Activated CD4-positive, alpha-beta memory T cell treated with anti-CD3 and anti-CD28 coated beads for 36 hours (primary cell): ENCODE data around the gene IQCK. TPM values are rescaled to one million over a fixed set of nuclear protein-coding genes. Genes with fewer than 3 reads are reported as not detected.
A peak's percentile ranks its signal among the peaks of the same experiment; 100 is the strongest.

ENCODE experiments used
- CTCF ChIA-PET: fragments of 350-600 bp; sonication (Branson Sonifier 250); formaldehyde crosslinking; loops from one replicate; lab custom pipeline; 2021; ENCODE audit warnings: antibody characterized with exemption, inconsistent platforms; lab: Charles Lee
- POLR2A ChIA-PET: fragments of 350-600 bp; sonication (Branson Sonifier 250); formaldehyde crosslinking; loops from one replicate; lab custom pipeline; 2021; ENCODE audit warnings: antibody characterized with exemption; lab: Charles Lee
- DNase-seq: peaks from one replicate; pipeline ENCODE4 v3.0.0-alpha.2; 2020
- H3K27ac Mint-ChIP-seq: one replicate; pipeline ENCODE4 v1.8.0; 2021; ENCODE audit warnings: mixed read lengths
- H3K27me3 Mint-ChIP-seq: one replicate; pipeline ENCODE4 v1.8.0; 2021; ENCODE audit warnings: mixed read lengths
- H3K36me3 Mint-ChIP-seq: one replicate; pipeline ENCODE4 v1.8.0; 2021; ENCODE audit warnings: mixed read lengths
- H3K4me1 Mint-ChIP-seq: one replicate; pipeline ENCODE4 v1.8.0; 2021; ENCODE audit warnings: low read depth, mixed read lengths
- H3K4me3 Mint-ChIP-seq: one replicate; pipeline ENCODE4 v1.8.0; 2021; ENCODE audit warnings: mild to moderate bottlenecking, mixed read lengths
- H3K9me3 Mint-ChIP-seq: one replicate; pipeline ENCODE4 v1.8.0; 2021; ENCODE audit warnings: mixed read lengths
- intact Hi-C: fragments of 100-400 bp; cut with micrococcal nuclease; formaldehyde crosslinking; loops from one replicate; pipeline ENCODE4 v1.15.1; 2023
- total RNA-seq, 2 experiments: library from RNA; stranded (reverse); gene quantifications; one replicate each; pipeline ENCODE4 v1.2.3, GENCODE V29; 2021

Gene IQCK
- total RNA-seq, 2 experiments from 2014 or later = 2.2 to 3.0 TPM

DNA sequence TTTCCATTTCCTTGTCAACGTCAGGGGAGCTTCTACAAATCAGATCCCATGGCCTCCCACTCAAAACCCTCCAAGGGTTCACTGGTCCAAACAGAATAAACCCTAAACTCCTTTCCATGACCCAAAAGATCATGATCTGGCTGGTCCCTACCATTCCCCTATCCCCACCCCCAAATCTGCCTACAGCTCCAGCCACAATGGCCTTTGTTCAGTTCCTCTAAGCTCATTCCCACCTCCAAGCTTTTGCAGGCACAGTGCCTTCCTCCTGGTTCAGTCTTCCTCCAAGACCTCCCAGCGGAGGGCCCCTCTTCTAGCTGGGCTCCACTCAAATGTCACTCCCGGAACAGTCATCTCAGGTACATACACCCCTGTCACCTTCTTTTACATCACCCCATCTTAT lies 164.6 kb downstream of the IQCK start:
- Mint-ChIP-seq H3K27me3 (peaks cover 33% of the 10 kb centered on the region), H3K27ac (no peak overlapping the region), H3K36me3 (no peaks in the 10 kb centered on the region), H3K4me3 (no peak overlapping the region), H3K9me3 (no peaks in the 10 kb centered on the region), H3K4me1 (peaks cover 19% of the 10 kb centered on the region)
- ChIA-PET POLR2A (no interaction called here), CTCF (interaction anchor here (0.9 to 1.5 kb wide), 2 partner anchors 25 to 281 kb away, joined by 3 to 7 read pairs; no protein-coding TSS in a partner anchor)
- intact Hi-C loops = loop anchor here (10.0 kb wide), 2 partner anchors 168 to 798 kb away; partner anchors contain the start of genes IQCK and KNOP1
- no peak for DNase-seq

DNA sequence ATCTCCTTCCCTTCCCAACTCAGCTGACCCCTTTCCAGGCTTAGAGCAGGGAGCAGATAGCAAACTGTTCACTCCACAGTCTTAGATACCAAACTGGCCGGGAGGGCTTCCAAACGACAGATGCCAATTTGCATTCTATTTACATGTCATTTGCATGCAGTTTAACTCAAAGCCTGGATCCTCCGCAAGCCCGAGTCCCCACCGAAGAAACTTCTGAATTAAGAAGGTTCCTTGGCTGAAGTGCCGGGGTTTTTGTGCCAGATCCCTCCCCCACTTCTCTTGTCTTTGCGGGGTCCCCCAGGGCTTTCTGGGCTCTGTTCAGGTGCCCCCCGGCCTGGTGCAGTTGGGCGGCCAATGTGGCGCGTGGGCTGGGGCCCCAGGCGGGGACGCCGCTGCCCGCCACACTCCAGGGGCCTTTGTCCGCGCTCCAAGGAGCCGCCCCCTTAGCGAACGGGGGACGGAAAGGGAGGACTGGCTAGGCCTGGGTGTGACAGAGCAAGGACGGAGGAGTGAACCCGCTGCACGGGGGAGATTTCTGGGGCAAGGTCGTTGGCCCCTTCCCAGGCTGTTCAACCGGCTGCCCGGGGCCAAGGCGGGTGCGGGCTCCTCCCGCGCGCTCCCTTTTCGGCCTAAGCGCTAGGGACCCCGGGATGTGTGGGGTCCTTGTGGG lies 165.4 kb downstream of the IQCK start:
- Mint-ChIP-seq H3K9me3 (no peaks in the 10 kb centered on the region), H3K36me3 (no peaks in the 10 kb centered on the region), H3K27ac (no peak overlapping the region), H3K4me1 (peaks cover 19% of the 10 kb centered on the region), H3K4me3 (no peak overlapping the region), H3K27me3 (peaks cover 33% of the 10 kb centered on the region)
- no peak for DNase-seq
- intact Hi-C loops = loop anchor here (10.0 kb wide), 2 partner anchors 169 to 799 kb away; partner anchors contain the start of genes IQCK and KNOP1
- ChIA-PET POLR2A (no interaction called here), CTCF (interaction anchor here (1.4 to 2.2 kb wide), 5 partner anchors 24 to 327 kb away, joined by 3 to 11 read pairs (median 7); partner anchors contain the start of gene VPS35L)

DNA sequence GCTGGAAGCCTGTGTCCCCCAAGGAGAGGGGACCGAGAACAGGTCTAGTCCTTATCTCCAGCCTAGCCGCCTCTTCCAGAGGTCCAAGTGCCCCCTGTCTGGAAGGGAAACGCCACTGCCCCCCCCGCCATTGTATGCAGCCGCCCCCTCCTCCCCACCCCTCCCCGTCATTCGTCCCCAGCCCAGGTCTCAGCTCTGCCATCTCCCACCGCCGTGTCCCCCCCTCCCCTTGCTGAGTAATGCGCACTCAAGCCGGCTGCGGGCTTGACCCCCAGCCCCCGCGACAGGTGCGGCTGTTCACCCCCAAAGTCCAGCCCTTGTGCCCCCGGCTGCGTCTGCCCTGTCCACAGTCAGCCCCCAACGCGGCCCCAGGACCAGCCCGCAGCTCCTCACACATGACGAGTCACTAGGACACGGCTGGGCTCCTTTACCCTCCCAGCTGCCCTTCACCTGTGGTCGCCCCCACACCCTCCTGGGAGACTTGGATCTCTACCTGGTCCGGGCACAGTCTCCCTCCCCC lies 166.0 kb downstream of the IQCK start:
- Mint-ChIP-seq H3K27ac (no peak overlapping the region), H3K4me1 (peaks cover 19% of the 10 kb centered on the region), H3K36me3 (no peaks in the 10 kb centered on the region), H3K27me3 (peaks cover 33% of the 10 kb centered on the region), H3K4me3 (no peak overlapping the region), H3K9me3 (no peaks in the 10 kb centered on the region)
- intact Hi-C loops = loop anchor here (10.0 kb wide), 2 partner anchors 169 to 799 kb away; partner anchors contain the start of genes IQCK and KNOP1
- ChIA-PET CTCF (interaction anchor here (0.7 to 2.2 kb wide), 5 partner anchors 166 to 328 kb away, joined by 3 to 11 read pairs (median 6); partner anchors contain the start of genes IQCK, KNOP1 and VPS35L), POLR2A (no interaction called here)
- no peak for DNase-seq

DNA sequence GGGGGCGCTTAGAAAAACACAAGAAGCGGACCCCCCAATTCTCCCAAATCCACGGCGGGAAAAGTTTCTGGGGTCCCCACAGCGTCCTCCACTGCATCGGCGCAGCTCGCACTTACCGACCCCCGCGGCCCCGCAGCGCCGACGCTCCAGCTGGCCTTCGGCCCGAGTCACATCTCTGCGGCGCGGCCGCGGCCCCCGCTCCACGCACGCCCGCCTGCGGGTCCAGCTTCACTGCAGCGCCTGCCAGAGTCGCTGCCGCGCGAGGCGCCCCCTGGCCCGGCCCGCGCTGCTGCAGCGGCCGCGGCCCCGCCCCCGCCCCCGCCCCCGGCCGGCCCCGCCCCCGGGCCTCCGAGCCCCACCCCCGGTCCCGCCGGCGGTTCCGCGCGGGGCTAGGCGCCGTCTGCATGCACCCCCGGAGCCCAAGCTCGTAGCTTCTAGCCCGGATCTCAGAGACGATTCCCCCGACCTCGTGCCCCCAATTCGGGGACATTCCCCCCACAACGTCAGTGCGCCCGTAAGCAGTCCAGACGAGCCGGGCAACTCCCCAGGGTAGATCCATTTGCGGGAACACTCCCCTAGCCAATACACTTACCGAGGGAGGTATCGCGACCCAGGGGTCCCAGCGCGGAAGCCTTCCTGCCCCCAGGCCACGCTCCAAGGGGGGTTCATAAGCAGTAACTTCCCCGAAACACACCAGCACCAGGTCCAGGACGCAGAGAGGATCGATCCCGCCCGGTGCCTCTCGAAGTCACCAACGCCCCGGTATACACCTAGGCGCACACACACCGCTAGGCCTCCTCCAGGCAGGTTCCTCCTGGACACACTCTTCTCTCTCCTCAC lies 166.8 kb downstream of the IQCK start, which contains the start of gene GPRC5B:
GPRC5B (minus strand) TSS at position 238 of the 840 bp plus-strand sequence. CDS start 12,003 bp downstream, outside the sequence.
- DNase-seq = peak; percentile 34
- POLR2A ChIA-PET = interaction anchor here (1.8 kb wide), 1 partner anchor 329 kb away, joined by 4 read pairs; the partner anchor contains the start of gene VPS35L
- H3K36me3 Mint-ChIP-seq = no peaks in the 10 kb centered on the region
- intact Hi-C loops = loop anchor here (10.0 kb wide), 2 partner anchors 170 to 800 kb away; partner anchors contain the start of genes IQCK and KNOP1
- H3K27ac Mint-ChIP-seq = no peak within 1 kb of the TSS
- H3K9me3 Mint-ChIP-seq = no peaks in the 10 kb centered on the region
- H3K4me1 Mint-ChIP-seq = peaks cover 19% of the 10 kb centered on the region
- peak within 1 kb of the TSS; percentile 66 for H3K4me3 Mint-ChIP-seq
- CTCF ChIA-PET = interaction anchor here (0.7 to 2.2 kb wide), 7 partner anchors 167 to 329 kb away, joined by 3 to 17 read pairs (median 6); partner anchors contain the start of genes IQCK, KNOP1 and VPS35L
- H3K27me3 Mint-ChIP-seq = peaks cover 32% of the 10 kb centered on the region

DNA sequence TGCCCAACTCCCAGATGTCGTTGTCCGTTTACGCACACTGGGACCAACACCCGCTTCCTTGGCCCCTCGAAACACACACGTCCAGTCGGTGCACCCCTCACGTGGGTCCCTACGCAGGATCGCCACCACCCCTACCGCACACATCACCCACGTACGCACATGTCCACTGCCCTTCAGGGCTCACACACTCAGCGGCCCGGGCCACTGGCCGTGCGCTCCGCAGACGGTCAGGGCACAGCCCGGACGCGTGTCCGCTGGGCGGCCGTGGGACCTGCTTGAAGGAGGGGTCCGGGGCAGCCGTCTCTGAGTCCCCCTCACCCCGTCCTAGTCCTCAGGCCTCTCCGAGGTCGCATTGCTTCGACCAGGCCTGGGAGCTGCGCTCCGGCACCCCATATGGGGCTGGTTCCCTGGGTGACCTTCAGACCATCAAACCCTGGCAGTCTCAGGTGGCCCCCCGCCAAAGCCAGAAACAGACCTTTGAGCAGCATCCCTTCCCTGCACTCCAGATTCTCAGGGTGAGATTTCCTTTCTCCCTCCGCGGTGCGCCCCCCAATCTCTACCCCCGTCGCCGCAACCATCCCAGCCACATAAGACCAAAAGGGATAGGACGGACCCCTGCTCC lies 167.5 kb downstream of the IQCK start:
- Mint-ChIP-seq H3K27ac (no peak overlapping the region), H3K4me3 (peak overlapping the region; percentile 66), H3K27me3 (peaks cover 32% of the 10 kb centered on the region), H3K4me1 (peaks cover 19% of the 10 kb centered on the region), H3K9me3 (no peaks in the 10 kb centered on the region), H3K36me3 (no peaks in the 10 kb centered on the region)
- no peak for DNase-seq
- CTCF ChIA-PET = interaction anchor here (1.0 to 2.2 kb wide), 15 partner anchors 8 to 497 kb away, joined by 3 to 28 read pairs (median 9); partner anchors contain the start of genes IQCK, KNOP1 and VPS35L
- intact Hi-C loops = loop anchor here (1.0 to 10.0 kb wide), 5 partner anchors 171 to 801 kb away; partner anchors contain the start of genes IQCK and KNOP1
- POLR2A ChIA-PET = interaction anchor here (1.8 kb wide), 1 partner anchor 330 kb away, joined by 4 read pairs; the partner anchor contains the start of gene VPS35L

DNA sequence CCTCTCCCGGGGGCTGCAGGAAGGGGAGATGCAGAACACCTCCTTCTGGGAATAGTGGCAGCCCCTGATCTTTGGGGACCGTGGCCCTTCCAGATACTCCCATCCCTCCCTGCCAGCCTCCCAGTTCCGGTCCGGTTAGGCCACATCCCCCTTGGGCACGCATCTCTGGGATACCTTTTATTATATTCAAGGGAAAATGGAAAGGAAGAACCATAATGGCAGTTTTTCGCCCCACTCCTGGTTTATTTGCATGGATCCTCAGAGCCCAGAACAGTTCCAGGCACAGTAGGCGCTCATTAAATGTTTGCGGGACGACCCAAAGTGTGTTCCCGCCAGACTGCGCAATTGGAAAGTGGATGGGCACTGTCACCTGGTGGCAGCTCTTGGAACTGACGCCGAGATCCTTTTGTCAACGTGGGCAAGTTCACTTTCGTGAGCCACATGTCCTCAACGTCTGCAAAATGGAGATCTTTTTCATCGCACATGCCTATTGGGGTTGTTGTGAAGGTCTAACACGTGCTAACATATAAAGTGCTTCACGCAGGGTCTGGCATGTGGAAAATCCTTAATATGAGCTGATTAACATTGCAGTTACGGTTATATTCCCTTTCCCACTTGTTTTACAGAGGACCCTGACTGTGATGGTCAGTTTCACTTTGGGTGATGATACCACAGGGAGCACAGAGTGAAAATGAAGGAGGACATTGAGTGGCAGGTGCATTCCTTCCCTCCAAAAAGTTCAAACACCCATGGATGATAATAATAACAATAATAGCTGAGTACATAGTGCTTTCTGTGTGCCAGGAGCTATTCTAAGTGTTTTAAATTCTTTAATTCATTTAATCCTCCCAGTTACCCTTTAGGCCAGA lies 168.2 kb downstream of the IQCK start:
- no peaks in the 10 kb centered on the region for H3K9me3 Mint-ChIP-seq
- H3K27ac Mint-ChIP-seq = no peak overlapping the region
- no peaks in the 10 kb centered on the region for H3K36me3 Mint-ChIP-seq
- peaks cover 19% of the 10 kb centered on the region for H3K4me1 Mint-ChIP-seq
- intact Hi-C loops = loop anchor here (1.0 to 10.0 kb wide), 5 partner anchors 172 to 802 kb away; partner anchors contain the start of genes IQCK and KNOP1
- DNase-seq = peak; percentile 89
- CTCF ChIA-PET = interaction anchor here (0.7 to 2.0 kb wide), 22 partner anchors 9 to 849 kb away, joined by 3 to 28 read pairs (median 6); partner anchors contain the start of genes IQCK, KNOP1 and VPS35L
- H3K4me3 Mint-ChIP-seq = peak overlapping the region; percentile 57
- POLR2A ChIA-PET = interaction anchor here (0.8 to 1.8 kb wide), 2 partner anchors 191 to 331 kb away, joined by 3 to 4 read pairs; partner anchors contain the start of gene VPS35L
- peaks cover 32% of the 10 kb centered on the region for H3K27me3 Mint-ChIP-seq

DNA sequence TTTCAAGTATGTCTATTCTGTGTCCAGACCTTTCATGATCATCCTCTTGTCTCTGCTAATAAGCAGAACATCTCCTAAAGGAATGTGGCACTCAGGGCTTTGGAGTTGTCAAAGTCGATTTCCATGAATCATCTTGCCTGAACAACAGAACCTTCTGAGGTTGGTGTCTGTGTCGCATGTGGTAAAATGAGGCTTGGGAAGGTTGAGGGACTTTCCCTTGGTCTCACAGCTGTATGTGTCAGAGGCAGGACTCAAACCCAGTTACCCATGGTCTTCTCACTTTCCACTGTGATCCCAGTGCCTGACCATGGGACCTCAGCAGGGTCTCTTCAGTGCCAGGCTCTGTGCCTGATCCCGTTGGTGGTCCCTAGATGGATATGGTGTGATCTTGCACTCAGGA lies 170.8 kb downstream of the IQCK start:
- Mint-ChIP-seq H3K4me1 (peaks cover 19% of the 10 kb centered on the region), H3K9me3 (no peaks in the 10 kb centered on the region), H3K27me3 (peaks cover 17% of the 10 kb centered on the region), H3K36me3 (no peaks in the 10 kb centered on the region), H3K4me3 (no peak overlapping the region), H3K27ac (no peak overlapping the region)
- intact Hi-C loops = loop anchor here (10.0 kb wide), 2 partner anchors 174 to 804 kb away; partner anchors contain the start of genes IQCK and KNOP1
- DNase-seq = peak; percentile 22
- ChIA-PET CTCF (interaction anchor here (0.8 to 1.2 kb wide), 3 partner anchors 18 to 305 kb away, joined by 3 to 11 read pairs (median 3); no protein-coding TSS in a partner anchor), POLR2A (no interaction called here)

DNA sequence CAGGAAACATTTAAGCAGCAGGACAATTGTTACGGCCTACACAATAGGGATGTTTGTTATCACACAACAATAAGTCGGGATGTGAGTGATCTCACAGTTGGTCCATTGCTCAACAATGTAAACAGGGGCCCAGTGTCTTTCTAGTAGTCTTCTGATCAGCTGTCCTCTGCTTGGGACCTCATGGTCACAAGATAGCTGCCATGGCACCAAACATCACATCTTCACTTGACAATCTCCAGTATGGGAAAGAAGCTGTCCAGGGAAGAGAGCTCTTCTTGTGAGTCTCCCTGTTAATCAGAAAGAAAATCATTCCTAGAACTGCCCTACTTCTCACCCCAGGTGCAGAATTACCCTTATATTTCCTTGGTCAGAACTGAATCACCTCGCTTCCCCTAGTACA lies 172.8 kb downstream of the IQCK start:
- Mint-ChIP-seq H3K27ac (no peak overlapping the region), H3K36me3 (no peaks in the 10 kb centered on the region), H3K27me3 (peaks cover 5% of the 10 kb centered on the region), H3K9me3 (no peaks in the 10 kb centered on the region), H3K4me3 (no peak overlapping the region), H3K4me1 (peaks cover 7% of the 10 kb centered on the region)
- ChIA-PET POLR2A (no interaction called here), CTCF (interaction anchor here (0.7 to 2.2 kb wide), 5 partner anchors 16 to 495 kb away, joined by 3 to 11 read pairs (median 4); no protein-coding TSS in a partner anchor)
- intact Hi-C loops = no loop called here
- DNase-seq = no peak

DNA sequence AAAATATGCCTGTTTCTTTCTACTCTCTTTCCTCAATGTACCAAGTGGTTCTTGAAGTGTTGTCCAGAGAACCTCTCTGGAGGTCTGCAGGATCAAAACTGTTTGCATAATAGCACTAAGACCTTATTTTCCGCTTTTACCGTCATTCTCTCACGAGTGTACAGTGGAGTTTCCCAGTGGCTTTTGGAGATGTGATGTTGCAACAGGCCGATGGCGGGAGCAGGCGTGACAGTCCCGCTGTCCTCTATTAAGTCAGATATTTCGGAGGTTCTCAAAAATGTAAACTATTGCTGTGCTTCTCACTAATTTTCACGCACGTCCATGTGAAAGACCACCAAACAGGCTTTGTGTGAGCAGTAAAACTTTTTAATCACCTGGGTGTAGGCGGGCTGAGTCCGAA lies 174.8 kb downstream of the IQCK start:
- intact Hi-C loops = no loop called here
- no peak for DNase-seq
- peaks cover 2% of the 10 kb centered on the region for H3K27me3 Mint-ChIP-seq
- H3K36me3 Mint-ChIP-seq = no peaks in the 10 kb centered on the region
- no peak overlapping the region for H3K27ac Mint-ChIP-seq
- no peak overlapping the region for H3K4me3 Mint-ChIP-seq
- no peaks in the 10 kb centered on the region for H3K4me1 Mint-ChIP-seq
- ChIA-PET POLR2A (no interaction called here), CTCF (interaction anchor here (1.5 kb wide), 1 partner anchor 15 kb away, joined by 6 read pairs; no protein-coding TSS in a partner anchor)
- H3K9me3 Mint-ChIP-seq = no peaks in the 10 kb centered on the region

DNA sequence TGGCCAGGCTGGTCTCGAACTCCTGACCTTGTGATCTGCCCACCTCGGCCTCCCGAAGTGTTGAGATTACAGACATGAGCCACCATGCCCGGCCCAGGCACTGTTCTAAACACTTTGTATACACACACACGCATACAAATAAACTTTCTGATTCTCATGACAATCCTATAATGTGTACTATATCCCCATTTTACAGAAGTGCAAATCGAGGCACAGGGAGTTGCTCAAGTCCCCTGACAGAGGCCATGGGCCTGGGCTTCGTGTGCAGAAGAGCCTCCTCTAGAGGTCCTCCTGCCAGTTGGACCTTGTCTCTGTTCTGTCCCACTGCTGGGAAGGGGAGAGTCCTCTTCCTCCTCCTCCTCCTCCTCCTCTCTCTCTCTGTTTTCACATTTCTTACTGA lies 176.5 kb downstream of the IQCK start:
- no peak overlapping the region for H3K4me3 Mint-ChIP-seq
- intact Hi-C loops = no loop called here
- CTCF ChIA-PET = interaction anchor here (1.5 kb wide), 1 partner anchor 13 kb away, joined by 6 read pairs; no protein-coding TSS in a partner anchor
- DNase-seq = no peak
- peaks cover 2% of the 10 kb centered on the region for H3K4me1 Mint-ChIP-seq
- H3K9me3 Mint-ChIP-seq = no peaks in the 10 kb centered on the region
- H3K27me3 Mint-ChIP-seq = peaks cover 7% of the 10 kb centered on the region
- POLR2A ChIA-PET = no interaction called here
- no peaks in the 10 kb centered on the region for H3K36me3 Mint-ChIP-seq
- H3K27ac Mint-ChIP-seq = no peak overlapping the region
